Vagina (tissue), 2 donors: Measurements from ENCODE around the gene CDHR1.

Experiments used
- POLR2A ChIP-seq, 2 donors: fragments of 450-650 bp; IDR thresholded peaks; one replicate each; pipeline ENCODE4 v1.6.1; 2017; ENCODE audit warnings: antibody characterized with exemption in 2 of 2, mild to moderate bottlenecking in 2 of 2, moderate library complexity in 2 of 2
- POLR2AphosphoS5 ChIP-seq, 2 donors: sonication (generic); formaldehyde crosslinking; IDR thresholded peaks; one replicate each; pipeline ENCODE4 v1.9.0; 2017; ENCODE audit warnings: antibody characterized with exemption in 2 of 2, mild to moderate bottlenecking in 2 of 2, low read depth in 1 of 2; ENCODE audit not compliant: insufficient read depth in 1 of 2
- TF ChIP-seq, protein P1 (sequence below), 3 experiments: fragments of 450-650 bp in 2 of 3; fragments of 200-600 bp in 1 of 3; sonication (generic) in 1 of 3; IDR thresholded peaks; one replicate each; pipeline ENCODE4 v1.5.1; 2017 to 2019; ENCODE audit warnings: antibody characterized with exemption in 3 of 3, mild to moderate bottlenecking in 2 of 3, moderate library complexity in 2 of 3

DNA sequence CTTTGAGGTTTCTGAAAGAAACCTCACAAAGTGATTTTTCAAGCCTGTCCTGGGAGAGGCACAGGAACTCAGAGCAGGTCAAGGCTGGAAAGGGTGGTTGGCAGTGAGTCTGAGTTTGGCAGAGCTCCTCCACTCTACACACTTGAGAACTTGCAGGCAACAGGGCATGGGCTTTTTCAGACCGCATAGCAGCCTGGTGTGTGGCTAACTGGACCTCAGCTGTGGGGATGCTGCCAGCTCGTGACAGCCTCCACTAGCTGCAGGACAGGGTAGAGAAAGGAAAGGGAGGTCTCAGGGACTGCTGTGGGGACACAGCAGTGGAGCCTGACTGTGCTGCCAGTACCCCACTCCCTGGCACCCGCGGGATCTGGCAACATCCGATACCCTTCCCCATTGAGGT is 2.6 kb downstream of the CDHR1 start:
- TF ChIP-seq, protein P1, sequence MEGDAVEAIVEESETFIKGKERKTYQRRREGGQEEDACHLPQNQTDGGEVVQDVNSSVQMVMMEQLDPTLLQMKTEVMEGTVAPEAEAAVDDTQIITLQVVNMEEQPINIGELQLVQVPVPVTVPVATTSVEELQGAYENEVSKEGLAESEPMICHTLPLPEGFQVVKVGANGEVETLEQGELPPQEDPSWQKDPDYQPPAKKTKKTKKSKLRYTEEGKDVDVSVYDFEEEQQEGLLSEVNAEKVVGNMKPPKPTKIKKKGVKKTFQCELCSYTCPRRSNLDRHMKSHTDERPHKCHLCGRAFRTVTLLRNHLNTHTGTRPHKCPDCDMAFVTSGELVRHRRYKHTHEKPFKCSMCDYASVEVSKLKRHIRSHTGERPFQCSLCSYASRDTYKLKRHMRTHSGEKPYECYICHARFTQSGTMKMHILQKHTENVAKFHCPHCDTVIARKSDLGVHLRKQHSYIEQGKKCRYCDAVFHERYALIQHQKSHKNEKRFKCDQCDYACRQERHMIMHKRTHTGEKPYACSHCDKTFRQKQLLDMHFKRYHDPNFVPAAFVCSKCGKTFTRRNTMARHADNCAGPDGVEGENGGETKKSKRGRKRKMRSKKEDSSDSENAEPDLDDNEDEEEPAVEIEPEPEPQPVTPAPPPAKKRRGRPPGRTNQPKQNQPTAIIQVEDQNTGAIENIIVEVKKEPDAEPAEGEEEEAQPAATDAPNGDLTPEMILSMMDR (IDR thresholded peaks at IDR 0.05), result no peak
- no peak for TF ChIP-seq POLR2AphosphoS5 (IDR thresholded peaks at IDR 0.05; ENCODE audit: insufficient read depth in 1 of 2, low read depth in 1 of 2)
- no peak for TF ChIP-seq POLR2A (IDR thresholded peaks at IDR 0.05)
